Transverse colon (tissue), 3 donors: ENCODE data around the gene GRIA4.

Experiments used
- CTCF ChIP-seq, 5 experiments: fragments of 200-600 bp in 3 of 5; fragments of 450-650 bp in 2 of 5; sonication (generic) in 3 of 5; IDR thresholded peaks; 1 replicate in 2 of 5; 2 replicates in 3 of 5; pipeline ENCODE4 v1.5.1; 2016 to 2017; ENCODE audit warnings: antibody characterized with exemption in 5 of 5, inconsistent platforms in 3 of 5, mild to moderate bottlenecking in 2 of 5, moderate library complexity in 1 of 5
- EP300 ChIP-seq: sonication (generic); formaldehyde crosslinking; IDR thresholded peaks from one replicate; pipeline ENCODE4 v1.6.1; 2017; ENCODE audit warnings: antibody characterized with exemption, low read depth
- POLR2A ChIP-seq: fragments of 450-650 bp; IDR thresholded peaks from one replicate; pipeline ENCODE4 v1.6.1; 2016; ENCODE audit warnings: antibody characterized with exemption, mild to moderate bottlenecking, moderate library complexity

- TF ChIP-seq CTCF (IDR thresholded peaks at IDR 0.05), result no peak
- TF ChIP-seq POLR2A, result no peak
- no peak for TF ChIP-seq EP300
These were observed 249.0 kb downstream of the GRIA4 start for GRCh38 chr11:105858841-105859240.
